Measurements from ENCODE around the gene ACAD9.
"Not testable (repeated sequence)": the region's sequence is repeated elsewhere in the genome, so short reads cannot be mapped to it uniquely, and the experiment has no call there.

ACAD9 gene

GRCh38 chr3:128902426-128902825 is 23.0 kb downstream of the ACAD9 start:
- DNase-seq = no peak

GRCh38 chr3:128903501-128903900 is 24.1 kb downstream of the ACAD9 start:
- DNase-seq = no peak

- no peak for DNase-seq
Observed at GRCh38 chr3:128906031-128906803, 26.8 kb downstream of the ACAD9 start.

- no peak for DNase-seq
Observed at GRCh38 chr3:128906804-128907525, 27.5 kb downstream of the ACAD9 start.

- DNase-seq = no peak
Observed at GRCh38 chr3:128907706-128908445, 28.5 kb downstream of the ACAD9 start.

- no peak for DNase-seq
Observed at GRCh38 chr3:128908951-128909350, 29.5 kb downstream of the ACAD9 start.

GRCh38 chr3:128910006-128910405 is 30.6 kb downstream of the ACAD9 start:
- DNase-seq = no peak

GRCh38 chr3:128911911-128912310 is 32.5 kb downstream of the ACAD9 start:
- DNase-seq = no peak

- DNase-seq = no peak
Observed at GRCh38 chr3:128914966-128915645, 35.7 kb downstream of the ACAD9 start.

- no peak for DNase-seq
Observed at GRCh38 chr3:128917291-128917690, 37.9 kb downstream of the ACAD9 start.

- no peak for DNase-seq
Observed at GRCh38 chr3:128919988-128920387, 40.6 kb downstream of the ACAD9 start.

GRCh38 chr3:128922804-128923459 is 43.5 kb downstream of the ACAD9 start:
- DNase-seq = peak; percentile 57

- peak; percentile 10 for DNase-seq
Observed at GRCh38 chr3:128923576-128923975, 44.2 kb downstream of the ACAD9 start.

GRCh38 chr3:128923986-128924385 is 44.6 kb downstream of the ACAD9 start:
- not testable (repeated sequence) for DNase-seq

GRCh38 chr3:128929364-128929763 is 49.9 kb downstream of the ACAD9 start:
- no peak for DNase-seq

GRCh38 chr3:128931046-128931445 is 51.6 kb downstream of the ACAD9 start:
- no peak for DNase-seq

GRCh38 chr3:128932516-128933212 is 53.2 kb downstream of the ACAD9 start:
- DNase-seq = no peak

GRCh38 chr3:128933213-128933921 is 53.9 kb downstream of the ACAD9 start:
- DNase-seq = no peak

- DNase-seq = no peak
Observed at GRCh38 chr3:128933922-128934253, 54.5 kb downstream of the ACAD9 start.

- DNase-seq = no peak
Observed at GRCh38 chr3:128935922-128936321, 56.5 kb downstream of the ACAD9 start.

- no peak for DNase-seq
Observed at GRCh38 chr3:128936341-128936740, 56.9 kb downstream of the ACAD9 start.
